Brain microvascular endothelial cell (primary cell): ENCODE results near the gene EZH2.

Experiments used
- DNase-seq: peaks from one replicate; pipeline ENCODE4 v3.0.0-alpha.2; 2020
- H3K27ac ChIP-seq: fragments of 250-450 bp; sonication (Bioruptor Pico); 2 replicates; pipeline ENCODE4 v1.5.1; 2020; ENCODE audit warnings: mild to moderate bottlenecking, moderate library complexity
- H3K27me3 ChIP-seq: fragments of 250-450 bp; sonication (Bioruptor Pico); replicated peaks from 2 replicates; pipeline ENCODE4 v1.5.1; 2020; ENCODE audit warnings: mild to moderate bottlenecking
- H3K36me3 ChIP-seq: fragments of 250-450 bp; sonication (Bioruptor Pico); replicated peaks from 2 replicates; pipeline ENCODE4 v1.5.1; 2020; ENCODE audit warnings: mild to moderate bottlenecking
- H3K4me3 ChIP-seq: 2 replicates; pipeline ENCODE4 v1.5.1; 2011; ENCODE audit warnings: low read depth, mild to moderate bottlenecking, control low read depth, low read length, moderate library complexity
- CTCF ChIP-seq: IDR thresholded peaks from 2 replicates; pipeline ENCODE4 v1.5.1; 2011; ENCODE audit warnings: low read depth, mild to moderate bottlenecking, moderate library complexity, low read length, control low read depth, inconsistent platforms; ENCODE audit errors: missing control alignments
- in situ Hi-C: cut with HindIII; loops from 2 replicates; pipeline ENCODE4 v1.10.0; 2017; ENCODE audit warnings: low sequenced_read_pairs, low pct_ligation_motif_present

EZH2 gene

GRCh38 chr7:148804343-148805235, 79.5 kb downstream of the EZH2 start:
- in situ Hi-C loops, result no loop called here
- peaks cover 24% of the 10 kb centered on the region for H3K36me3 ChIP-seq
- no peak for DNase-seq
- no peak overlapping the region for H3K4me3 ChIP-seq
- no peak overlapping the region for H3K27ac ChIP-seq
- no peak for TF ChIP-seq CTCF
- no peaks in the 10 kb centered on the region for H3K27me3 ChIP-seq

- no peak overlapping the region for H3K27ac ChIP-seq
- in situ Hi-C loops, result no loop called here
- no peaks in the 10 kb centered on the region for H3K27me3 ChIP-seq
- H3K4me3 ChIP-seq, result no peak overlapping the region
- TF ChIP-seq CTCF, result no peak
- DNase-seq, result no peak
- peaks cover 35% of the 10 kb centered on the region for H3K36me3 ChIP-seq
Measured at GRCh38 chr7:148803094-148803493, 81.0 kb downstream of the EZH2 start.

- no peak for DNase-seq
- Histone ChIP-seq H3K27ac (no peak overlapping the region), H3K27me3 (no peaks in the 10 kb centered on the region), H3K36me3 (peaks cover 35% of the 10 kb centered on the region), H3K4me3 (no peak overlapping the region)
- in situ Hi-C loops, result no loop called here
- TF ChIP-seq CTCF, result no peak
Measured at GRCh38 chr7:148802101-148802493, 82.0 kb downstream of the EZH2 start.

- Histone ChIP-seq H3K27me3 (no peaks in the 10 kb centered on the region), H3K36me3 (peaks cover 35% of the 10 kb centered on the region), H3K4me3 (no peak overlapping the region), H3K27ac (no peak overlapping the region)
- no peak for DNase-seq
- TF ChIP-seq CTCF, result no peak
- in situ Hi-C loops, result no loop called here
Measured at GRCh38 chr7:148800677-148801076, 83.4 kb downstream of the EZH2 start.

- H3K27me3 ChIP-seq, result no peaks in the 10 kb centered on the region
- H3K4me3 ChIP-seq, result no peak overlapping the region
- no peak overlapping the region for H3K27ac ChIP-seq
- TF ChIP-seq CTCF, result no peak
- no peak for DNase-seq
- H3K36me3 ChIP-seq, result peaks cover 39% of the 10 kb centered on the region
- in situ Hi-C loops, result no loop called here
Measured at GRCh38 chr7:148799893-148800555, 84.1 kb downstream of the EZH2 start.
